HFF-Myc (cell line): ENCODE data around the gene GIGYF2.

ENCODE experiments used
- DNase-seq: peaks from one replicate; pipeline ENCODE4 v3.0.0-alpha.2; 2011; ENCODE audit warnings: low read depth; ENCODE audit errors: extremely low read depth
- H3K4me3 ChIP-seq: replicated peaks from 2 replicates; pipeline ENCODE4 v1.5.1; 2011; ENCODE audit warnings: low read depth, mild to moderate bottlenecking, control low read depth, low read length
- TF ChIP-seq, protein P1 (sequence below): IDR thresholded peaks from 2 replicates; pipeline ENCODE4 v1.5.1; 2012; ENCODE audit warnings: mild to moderate bottlenecking, low read depth, low read length, control low read depth; ENCODE audit errors: missing control alignments

Gene GIGYF2

DNA sequence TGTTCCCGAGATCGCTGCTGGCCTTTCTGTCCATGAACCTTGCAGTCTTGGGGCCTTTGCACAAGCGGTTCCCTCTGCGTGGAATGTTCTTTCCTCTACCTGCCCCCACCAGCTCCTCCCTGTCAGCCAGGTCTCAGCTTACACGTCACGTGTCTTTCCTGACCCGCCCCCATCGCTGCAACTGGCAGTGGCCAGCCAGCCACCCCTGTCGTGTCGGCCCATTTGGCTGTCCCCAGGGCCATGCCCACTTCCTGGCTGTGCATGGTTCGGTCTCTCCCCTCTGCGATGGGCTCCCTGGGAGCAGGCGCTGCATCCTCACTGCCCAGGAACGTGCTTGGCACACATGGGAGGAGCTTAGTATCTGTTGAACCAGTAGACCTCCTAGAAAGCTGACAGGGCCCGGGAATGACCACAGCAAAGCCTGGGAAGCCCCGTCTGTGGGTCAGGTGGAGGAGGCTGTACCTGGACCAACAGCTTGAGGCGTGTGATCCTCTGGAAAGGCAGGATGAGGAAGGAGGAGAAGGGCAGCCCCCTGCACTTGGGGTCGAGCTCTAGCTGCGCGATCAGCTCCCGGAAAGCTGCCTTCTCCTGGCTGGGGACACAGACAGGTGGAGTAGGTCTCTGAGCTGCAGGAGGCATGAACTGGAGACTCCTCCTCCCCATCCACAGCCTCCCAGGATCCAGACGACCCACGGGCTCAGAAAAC is 193.9 kb downstream of the GIGYF2 start:
- TF ChIP-seq, protein P1, sequence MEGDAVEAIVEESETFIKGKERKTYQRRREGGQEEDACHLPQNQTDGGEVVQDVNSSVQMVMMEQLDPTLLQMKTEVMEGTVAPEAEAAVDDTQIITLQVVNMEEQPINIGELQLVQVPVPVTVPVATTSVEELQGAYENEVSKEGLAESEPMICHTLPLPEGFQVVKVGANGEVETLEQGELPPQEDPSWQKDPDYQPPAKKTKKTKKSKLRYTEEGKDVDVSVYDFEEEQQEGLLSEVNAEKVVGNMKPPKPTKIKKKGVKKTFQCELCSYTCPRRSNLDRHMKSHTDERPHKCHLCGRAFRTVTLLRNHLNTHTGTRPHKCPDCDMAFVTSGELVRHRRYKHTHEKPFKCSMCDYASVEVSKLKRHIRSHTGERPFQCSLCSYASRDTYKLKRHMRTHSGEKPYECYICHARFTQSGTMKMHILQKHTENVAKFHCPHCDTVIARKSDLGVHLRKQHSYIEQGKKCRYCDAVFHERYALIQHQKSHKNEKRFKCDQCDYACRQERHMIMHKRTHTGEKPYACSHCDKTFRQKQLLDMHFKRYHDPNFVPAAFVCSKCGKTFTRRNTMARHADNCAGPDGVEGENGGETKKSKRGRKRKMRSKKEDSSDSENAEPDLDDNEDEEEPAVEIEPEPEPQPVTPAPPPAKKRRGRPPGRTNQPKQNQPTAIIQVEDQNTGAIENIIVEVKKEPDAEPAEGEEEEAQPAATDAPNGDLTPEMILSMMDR: no peak
- H3K4me3 ChIP-seq: no peak overlapping the region
- no peak for DNase-seq

DNA sequence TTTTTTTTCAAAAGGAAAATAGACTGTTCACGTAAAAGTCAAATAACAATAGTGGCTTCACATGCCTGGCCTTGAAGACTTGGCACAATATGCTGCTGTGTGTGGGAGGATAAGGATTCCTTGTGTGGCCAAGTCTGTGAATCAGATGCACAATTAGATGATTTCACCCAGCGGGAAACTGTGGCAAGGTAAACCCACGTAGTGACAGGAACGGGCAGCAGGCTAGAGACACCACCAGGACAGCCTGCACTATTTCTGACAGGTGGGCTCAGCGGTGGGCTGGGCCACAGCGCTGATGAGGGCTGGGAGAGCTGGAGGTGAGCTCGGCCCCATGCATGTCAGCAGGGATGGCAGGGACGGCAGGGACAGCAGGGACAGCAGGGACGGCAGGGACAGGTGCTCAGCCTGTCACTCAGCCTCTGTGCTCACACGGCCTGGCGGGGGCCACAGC is 194.5 kb downstream of the GIGYF2 start:
- no peak for DNase-seq
- TF ChIP-seq, protein P1: no peak
- H3K4me3 ChIP-seq: no peak overlapping the region

DNA sequence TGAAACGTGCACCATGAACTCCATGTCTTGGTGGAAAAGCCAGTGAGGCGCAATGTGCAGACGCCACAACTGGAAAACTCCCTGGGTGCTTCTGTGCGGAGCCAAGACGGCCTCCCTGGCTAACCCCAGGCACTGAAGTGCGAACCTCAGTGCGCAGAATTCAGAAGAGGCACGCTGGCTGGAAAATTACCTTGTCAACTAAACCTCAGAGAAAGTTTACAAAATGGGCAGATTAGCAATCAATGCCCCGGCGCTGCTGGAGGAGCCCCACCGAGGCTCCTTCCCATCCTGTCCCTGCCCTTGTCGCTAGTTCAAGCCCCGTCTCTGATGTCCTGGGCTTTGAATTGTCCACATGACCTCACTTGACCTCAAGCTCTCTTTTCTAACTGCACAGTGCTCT is 195.1 kb downstream of the GIGYF2 start:
- DNase-seq: no peak
- TF ChIP-seq, protein P1: no peak
- H3K4me3 ChIP-seq: no peak overlapping the region

DNA sequence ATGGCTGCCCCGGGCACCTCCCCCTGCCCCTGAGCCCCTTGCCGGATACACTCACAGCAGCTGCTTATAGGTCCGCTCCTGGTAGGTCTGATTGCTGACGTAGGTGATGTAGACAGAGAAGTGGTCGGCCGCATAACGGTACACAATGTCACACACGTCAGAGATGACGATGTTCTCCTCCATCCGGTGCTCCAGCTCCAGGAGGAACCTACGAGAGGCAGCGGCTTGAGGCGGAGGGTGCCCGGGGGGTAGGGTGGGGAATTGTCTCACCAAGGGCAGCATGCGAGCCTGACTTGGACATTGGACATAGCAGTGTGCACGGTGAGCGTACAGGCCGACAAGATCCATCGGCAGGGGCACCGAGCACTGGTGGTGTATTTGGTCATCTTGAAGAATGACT is 195.7 kb downstream of the GIGYF2 start:
- no peak for DNase-seq
- TF ChIP-seq, protein P1: no peak
- H3K4me3 ChIP-seq: no peak overlapping the region

DNA sequence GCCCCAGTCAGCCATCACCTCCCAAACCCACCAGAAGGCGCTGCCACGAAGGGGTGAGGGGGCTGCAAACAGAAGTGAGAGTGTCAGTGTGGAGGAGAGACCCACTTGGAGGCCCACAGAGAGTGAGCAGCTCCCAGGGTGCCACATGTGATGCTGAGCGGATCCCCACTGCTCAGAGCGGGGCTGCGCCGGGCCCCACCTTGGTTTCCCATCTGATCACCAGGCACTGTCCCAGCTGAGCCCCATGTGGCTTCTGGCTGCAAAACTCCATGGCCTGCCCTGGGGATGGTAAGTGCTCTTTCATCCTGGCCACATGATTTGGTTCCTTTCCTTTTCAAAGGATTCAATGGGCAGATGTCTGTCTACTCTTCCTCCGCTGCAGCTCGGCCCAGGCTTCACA is 196.7 kb downstream of the GIGYF2 start:
- H3K4me3 ChIP-seq: no peak overlapping the region
- DNase-seq: no peak
- TF ChIP-seq, protein P1: no peak

DNA sequence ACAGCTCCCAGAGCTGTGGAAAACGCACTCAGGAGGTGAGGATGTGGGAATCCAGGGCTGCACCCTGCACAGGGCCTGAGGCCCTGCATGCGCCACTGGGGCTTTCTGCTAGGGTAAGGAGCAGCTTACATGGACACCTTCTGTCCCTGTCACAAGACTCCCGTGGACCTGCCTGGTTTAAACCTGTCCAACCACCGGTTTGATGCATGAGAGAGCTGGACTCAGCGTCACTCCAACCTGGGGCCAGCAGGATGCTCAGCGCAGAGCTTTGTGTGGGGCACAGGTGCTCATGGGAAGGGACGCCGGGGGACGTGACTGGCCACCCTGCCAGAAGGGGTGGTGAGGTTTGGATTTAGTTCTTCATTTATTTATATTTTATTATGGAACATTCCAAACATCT is 197.1 kb downstream of the GIGYF2 start:
- no peak overlapping the region for H3K4me3 ChIP-seq
- TF ChIP-seq, protein P1: no peak
- DNase-seq: no peak

DNA sequence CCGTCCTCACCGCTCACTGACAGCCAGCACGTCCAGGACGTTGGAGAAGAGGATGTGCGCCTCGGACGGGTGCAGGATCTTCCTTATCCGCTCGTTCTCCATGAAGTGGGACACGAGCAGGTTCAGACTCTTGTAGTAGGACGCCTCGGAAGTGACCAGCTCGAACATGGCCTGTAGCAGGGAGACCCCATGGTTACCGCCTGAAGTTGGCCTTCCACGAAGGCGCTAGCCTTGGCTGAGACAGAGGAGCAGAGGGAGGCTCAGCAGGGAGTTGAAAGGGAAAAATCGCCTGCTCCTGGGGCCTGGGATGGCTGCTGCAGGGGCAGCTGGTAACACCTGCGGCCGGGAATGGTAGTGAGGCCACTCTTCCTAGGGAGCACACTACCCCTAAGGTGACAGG is 197.6 kb downstream of the GIGYF2 start:
- no peak overlapping the region for H3K4me3 ChIP-seq
- TF ChIP-seq, protein P1: no peak
- no peak for DNase-seq
